Measurements from ENCODE around the gene ZBTB32.

The ZBTB32 gene

DNA sequence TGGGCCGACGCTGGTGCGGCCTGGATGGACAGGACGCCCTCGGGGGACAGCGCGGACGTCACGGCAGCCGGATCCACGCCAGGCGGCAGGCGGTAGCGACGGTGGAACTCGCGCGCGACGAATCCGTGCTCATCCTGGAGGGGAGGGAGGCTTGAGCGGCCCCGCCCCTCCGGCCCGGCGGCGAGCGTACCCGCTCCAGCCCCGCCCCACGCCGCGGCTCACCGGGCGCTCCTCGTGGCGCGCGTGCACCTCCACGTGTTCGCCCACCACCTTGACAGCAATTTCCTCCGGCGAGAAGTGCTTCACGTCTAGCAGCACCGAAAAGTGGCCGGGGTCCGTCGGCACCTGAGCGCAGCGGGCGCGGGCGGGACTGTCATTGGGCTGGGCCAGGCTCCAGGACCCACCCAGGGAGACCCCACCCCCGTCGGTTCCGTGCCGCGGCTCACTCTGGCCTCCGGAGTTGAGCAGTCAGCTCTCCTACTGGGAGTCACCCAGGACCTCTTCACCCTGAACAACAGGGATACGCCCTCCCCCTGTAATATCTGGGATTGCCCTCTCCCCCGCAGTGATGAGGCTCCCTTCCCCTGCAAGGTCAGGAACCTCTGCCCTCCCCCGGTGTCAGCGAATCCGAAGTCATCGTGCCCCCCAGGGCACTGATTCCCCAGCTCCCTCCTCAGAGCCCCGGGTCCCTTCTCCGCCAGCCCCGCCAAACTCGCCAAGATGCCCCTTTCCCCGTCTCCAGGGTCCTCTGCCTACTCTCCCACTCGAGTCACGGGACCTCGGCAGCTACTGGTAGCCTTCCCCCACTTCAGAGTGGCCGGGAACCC lies 51.4 kb downstream of the ZBTB32 start:
- DNase-seq = peak; percentile 61

DNA sequence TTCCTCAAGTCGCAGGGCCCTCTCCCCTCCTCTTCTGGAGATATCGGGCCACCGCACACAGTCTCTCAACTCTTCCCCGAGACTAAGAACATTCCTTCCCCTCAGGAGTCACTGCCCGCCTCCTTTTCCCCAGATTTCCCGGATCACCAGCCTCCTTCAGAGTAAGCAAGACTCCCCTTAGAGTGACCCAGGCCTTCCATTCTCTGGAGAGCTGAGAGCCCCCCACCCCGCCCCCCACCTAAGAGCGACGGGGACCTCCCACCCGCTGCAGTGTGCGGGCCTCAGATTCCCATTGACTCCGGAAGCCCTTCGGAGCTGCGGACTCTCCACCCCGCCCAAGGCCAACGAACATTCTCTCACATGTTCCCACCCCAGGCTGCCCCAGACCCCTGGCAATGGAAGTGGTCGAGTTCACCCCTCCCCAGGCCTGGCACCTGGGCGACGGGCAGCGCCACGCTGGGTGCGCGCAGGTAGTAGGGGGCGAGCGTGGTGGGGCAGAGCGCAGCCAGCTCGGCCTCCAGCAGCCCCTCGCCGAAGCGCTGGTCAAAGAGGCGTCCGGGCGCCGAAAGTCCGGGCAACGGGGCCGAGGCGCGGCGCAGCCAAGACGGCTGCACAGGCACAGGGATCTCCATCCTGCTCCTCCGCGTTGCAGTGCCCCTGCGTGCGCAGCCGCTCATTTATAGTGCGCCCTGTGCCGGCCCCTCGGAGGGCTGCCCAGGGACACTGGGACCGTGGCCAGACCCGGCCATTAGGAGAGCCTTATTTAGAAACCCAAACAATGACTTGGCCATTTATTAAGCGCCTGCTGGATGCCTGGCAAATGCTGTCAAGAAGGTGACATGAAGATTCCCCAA lies 52.2 kb downstream of the ZBTB32 start, which contains the start of gene HSPB6:
HSPB6 (minus strand) TSS at position 653 of the 854 bp plus-strand sequence; CDS start at position 632, 21 bp downstream.
- peak; percentile 46 for DNase-seq

DNA sequence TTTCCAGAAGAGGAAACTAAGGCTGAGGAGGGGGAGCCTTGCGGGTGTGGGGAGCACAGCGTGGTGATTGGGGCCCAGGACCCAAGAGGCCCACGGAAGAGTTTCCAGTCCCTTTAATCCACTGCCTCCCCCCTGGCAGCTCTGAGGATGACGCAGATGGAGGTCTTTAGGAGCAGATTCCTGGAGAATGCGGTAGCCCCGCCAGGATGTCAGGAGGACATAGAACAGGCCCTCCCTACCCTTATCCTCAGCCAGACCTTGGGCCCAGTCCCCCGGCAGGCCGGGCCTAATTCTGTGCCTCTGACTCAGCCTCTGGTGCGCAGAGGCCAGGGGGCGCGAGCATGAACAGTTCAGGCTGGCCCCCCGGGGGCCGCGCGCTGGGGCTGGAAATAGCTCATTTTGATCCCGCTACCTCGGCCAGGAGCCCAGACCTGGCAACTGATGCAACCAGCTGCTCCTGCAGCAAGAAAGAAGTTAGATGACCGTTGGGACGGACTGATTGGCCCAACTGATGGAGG lies 52.9 kb downstream of the ZBTB32 start:
- peak; percentile 67 for DNase-seq

DNA sequence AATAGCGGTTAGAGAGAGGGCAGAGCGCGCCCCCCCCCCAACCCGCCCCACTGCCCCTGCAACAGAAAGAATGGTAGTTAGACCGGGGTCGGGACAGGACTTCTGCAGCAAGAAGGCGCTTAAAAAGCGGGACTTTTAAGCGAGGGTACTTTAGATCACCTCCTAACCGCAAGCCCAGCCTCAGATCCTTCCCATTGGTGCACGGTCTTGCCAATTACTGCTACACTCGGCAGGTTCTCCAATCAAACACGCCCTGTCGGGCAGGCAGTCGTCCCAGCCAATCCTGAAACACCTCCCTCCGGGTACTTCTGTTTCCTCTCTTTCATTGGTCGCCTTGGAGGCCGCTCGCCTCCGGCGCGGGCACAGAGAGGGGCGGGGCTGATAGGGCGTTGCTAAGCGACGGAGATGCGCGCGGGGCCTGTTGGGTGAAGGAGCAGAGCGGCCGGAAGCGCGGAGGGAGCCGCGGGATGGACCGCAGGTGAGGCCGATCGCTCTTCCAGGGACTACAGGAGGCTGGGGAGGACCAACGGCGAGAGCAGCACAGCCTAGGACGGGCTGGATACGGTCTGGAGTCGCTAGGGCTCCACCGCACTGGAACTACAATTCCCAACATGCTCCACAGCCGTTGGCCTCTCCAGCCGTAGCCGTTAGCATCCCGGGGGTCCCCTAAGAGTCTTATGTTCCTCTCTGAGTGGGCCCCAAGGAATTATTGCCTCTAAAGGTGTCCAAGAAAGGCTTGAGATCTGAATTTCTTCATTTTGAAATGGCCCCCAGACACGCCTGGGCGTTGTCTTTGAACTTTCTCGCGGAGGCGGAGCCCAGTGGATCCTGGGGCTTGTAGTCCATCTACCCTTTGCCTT lies 53.6 kb downstream of the ZBTB32 start, which contains the start of gene PROSER3:
PROSER3 (plus strand) TSS at position 428 of the 860 bp plus-strand sequence; CDS start at position 468, 40 bp downstream.
- peak; percentile 99 for DNase-seq

DNA sequence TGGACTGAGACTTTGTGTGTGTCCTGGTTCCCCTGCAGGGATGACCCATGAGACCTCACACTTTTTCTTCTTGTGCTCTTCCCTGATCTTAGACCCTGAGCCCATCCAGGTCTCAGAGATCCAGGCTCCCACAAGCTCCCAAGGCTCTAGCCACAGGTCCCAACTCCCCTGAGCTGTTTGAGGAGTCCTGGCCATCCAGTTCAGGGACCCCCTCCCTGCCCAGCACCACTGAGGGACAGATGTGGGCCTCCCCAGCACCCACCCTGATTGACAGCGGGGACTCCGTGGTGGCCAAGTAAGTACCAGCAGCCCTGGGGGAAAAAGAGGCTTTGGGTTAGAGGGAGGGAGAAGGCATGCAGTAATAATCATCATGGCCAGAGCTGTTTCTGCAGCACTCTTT lies 55.3 kb downstream of the ZBTB32 start:
- DNase-seq = no peak

DNA sequence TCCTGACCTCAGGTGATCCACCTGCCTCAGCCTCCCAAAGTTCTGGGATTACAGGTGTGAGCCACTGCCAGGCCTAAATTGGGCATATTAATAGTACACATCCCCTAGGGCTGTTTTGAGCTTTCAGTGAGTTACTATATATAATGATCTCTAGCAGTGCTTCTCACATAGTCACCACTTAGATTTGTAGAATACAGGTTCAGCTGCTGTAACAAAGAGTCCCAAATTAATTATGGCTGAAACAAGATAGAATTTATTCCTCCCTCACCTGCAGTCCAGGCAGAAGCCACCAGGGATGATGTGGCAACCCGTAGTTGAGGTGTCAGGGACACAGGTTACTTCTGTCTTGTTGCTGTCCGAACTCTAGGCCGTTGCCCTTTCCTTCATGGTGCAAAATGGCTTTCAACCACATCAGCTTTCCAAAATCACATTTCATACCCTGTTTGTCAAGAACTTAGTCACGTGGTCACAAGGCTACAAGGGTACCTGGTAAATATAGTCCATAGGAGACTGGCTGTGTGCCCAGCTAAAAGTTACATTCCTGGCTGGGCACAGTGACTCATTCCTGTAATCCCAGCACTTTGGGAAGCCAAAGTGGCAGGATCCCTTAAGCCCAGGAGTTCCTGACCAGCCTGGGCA lies 56.5 kb downstream of the ZBTB32 start:
- DNase-seq = no peak

DNA sequence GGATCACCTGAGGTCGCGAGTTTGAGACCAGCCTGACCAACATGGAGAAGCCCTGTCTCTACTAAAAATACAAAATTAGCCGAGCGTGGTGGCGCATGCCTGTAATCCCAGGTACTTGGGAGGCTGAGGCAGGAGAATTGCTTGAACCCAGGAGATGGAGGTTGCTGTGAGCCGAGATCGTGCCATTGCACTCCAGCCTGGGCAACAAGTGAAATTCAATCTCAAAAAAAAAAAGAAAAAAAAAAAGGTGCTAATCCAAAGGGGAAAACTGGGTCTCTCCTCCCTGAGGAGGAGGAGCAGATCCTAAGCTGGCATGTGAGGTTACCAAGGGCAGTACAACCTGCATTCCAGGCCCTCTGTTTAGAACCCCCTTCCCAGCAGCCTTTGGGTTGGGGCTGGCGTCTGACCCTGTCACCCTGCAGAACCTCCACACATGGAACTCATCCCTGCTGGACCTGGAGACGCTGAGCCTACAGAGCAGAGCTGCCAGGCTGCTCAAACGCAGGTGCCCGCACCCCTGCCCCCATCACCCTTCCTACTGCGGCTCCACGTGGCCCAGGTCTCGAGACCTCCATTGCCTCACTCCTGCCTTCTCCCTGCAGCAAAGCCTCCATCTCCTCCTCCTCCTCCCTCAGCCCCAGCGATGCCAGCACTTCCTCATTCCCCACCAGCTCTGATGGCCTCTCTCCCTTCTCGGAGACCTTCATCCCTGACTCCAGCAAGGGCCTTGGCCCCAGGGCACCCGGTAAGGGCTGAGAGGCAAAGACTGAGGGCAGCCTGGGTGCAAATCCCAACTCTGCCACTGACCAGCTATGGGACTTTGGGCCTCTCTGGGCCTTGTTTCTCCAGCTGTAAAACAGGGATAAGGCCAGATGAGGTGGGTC lies 60.3 kb downstream of the ZBTB32 start:
- no peak for DNase-seq
